HG03135 (cell line): ENCODE results near the gene PPP1R12B.
A peak's percentile ranks its signal among the peaks of the same experiment; 100 is the strongest.

Experiments used
- ATAC-seq: cut with Tn5 transposase; IDR thresholded peaks from one replicate; pipeline ENCODE4 v1.9.1; 2021; ENCODE audit warnings: mild to moderate bottlenecking, moderate library complexity; ENCODE audit not compliant: unreplicated experiment

Gene PPP1R12B, protein sequence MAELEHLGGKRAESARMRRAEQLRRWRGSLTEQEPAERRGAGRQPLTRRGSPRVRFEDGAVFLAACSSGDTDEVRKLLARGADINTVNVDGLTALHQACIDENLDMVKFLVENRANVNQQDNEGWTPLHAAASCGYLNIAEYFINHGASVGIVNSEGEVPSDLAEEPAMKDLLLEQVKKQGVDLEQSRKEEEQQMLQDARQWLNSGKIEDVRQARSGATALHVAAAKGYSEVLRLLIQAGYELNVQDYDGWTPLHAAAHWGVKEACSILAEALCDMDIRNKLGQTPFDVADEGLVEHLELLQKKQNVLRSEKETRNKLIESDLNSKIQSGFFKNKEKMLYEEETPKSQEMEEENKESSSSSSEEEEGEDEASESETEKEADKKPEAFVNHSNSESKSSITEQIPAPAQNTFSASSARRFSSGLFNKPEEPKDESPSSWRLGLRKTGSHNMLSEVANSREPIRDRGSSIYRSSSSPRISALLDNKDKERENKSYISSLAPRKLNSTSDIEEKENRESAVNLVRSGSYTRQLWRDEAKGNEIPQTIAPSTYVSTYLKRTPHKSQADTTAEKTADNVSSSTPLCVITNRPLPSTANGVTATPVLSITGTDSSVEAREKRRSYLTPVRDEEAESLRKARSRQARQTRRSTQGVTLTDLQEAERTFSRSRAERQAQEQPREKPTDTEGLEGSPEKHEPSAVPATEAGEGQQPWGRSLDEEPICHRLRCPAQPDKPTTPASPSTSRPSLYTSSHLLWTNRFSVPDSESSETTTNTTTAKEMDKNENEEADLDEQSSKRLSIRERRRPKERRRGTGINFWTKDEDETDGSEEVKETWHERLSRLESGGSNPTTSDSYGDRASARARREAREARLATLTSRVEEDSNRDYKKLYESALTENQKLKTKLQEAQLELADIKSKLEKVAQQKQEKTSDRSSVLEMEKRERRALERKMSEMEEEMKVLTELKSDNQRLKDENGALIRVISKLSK

DNA sequence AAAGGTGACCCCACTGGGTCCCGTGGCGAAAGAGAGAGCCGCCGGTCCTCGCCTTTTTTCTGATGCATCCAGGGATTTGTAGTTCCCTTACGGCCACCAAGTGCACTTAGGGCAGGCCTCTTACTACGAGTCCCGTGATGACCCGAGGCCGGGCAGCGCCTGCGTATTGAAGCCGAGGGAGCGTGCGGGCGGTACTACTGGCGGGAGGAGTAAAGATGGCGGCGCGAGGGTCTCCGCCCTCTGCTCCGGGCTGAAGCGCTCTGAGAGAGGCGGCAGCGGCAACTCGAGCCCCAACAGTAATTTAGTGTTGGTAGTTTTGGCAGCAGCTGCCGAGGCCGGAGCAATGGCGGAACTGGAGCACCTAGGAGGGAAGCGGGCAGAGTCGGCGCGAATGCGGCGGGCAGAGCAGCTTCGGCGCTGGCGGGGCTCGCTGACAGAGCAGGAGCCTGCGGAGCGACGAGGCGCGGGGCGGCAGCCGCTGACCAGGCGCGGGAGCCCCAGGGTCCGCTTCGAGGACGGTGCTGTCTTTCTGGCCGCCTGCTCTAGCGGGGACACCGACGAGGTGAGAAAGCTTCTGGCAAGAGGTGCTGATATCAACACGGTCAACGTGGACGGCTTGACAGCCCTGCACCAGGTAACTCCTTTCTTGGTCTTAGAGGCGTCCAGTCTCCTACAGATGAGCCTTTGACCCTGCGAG is at the start of gene PPP1R12B:
Gene PPP1R12B, plus strand, starts transcription at position 191 of the 697 bp plus-strand sequence. Its CDS starts 153 bp downstream, at position 344.
- ATAC-seq = peak; percentile 97

DNA sequence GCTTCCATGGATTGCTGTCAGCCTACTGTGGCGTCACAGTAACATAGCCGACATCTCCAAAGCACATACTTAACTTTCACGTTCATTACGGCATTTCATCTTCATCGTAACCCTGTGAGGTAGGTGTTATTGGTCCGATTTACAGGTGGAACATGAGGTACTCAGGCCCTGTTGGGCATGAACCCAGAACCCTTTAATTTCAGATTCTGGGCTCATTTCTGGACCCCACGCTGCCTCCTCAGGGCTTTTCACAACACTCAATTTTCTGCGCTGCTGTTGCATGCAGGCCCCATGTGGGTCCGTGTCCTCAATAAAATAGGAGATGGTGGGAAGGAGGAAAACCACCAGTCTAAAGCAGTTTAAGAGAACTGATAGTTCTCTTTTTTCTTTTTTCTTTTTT is 46.3 kb upstream of the PPP1R12B start:
- ATAC-seq = no peak

DNA sequence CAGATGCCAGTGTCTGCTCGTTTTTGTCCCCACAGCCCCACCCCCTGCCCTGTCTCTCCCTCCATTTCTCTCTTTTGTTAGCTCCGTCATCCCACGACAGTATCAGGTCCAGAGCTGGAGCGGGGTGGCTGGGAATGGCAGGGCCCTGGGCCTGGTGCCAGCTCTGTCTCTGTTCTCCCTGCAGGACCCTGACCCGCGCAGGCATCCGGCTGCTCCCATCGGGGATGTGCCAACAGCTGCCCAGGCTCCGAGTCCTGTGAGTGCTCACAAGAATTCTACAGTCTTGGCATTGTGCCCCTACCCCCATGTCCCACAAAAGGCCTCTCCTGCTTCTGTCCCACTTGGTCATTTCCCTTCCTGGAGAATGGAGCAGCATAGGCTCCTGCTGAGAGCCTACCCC is 44.1 kb upstream of the PPP1R12B start:
- no peak for ATAC-seq

DNA sequence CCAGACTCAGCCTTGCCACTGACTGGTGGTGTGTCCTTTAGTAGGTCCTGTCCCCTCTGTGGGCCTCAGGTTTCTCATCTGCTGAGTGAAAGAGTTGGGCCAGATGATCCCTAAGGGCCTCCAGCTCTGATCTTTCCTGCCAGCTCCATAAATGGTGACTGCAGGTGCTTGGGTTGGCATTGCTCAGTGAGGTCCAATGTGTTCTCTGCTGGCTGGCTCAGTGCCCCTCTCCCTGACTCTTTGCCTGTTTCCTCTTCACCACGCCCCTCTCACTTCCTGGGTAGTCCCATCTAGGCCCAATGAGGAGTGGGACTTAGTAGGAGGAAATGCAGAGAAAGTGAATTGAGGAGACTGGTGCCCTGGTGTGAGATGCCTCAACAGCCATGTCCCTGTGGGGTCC is 43.3 kb upstream of the PPP1R12B start:
- ATAC-seq = no peak

DNA sequence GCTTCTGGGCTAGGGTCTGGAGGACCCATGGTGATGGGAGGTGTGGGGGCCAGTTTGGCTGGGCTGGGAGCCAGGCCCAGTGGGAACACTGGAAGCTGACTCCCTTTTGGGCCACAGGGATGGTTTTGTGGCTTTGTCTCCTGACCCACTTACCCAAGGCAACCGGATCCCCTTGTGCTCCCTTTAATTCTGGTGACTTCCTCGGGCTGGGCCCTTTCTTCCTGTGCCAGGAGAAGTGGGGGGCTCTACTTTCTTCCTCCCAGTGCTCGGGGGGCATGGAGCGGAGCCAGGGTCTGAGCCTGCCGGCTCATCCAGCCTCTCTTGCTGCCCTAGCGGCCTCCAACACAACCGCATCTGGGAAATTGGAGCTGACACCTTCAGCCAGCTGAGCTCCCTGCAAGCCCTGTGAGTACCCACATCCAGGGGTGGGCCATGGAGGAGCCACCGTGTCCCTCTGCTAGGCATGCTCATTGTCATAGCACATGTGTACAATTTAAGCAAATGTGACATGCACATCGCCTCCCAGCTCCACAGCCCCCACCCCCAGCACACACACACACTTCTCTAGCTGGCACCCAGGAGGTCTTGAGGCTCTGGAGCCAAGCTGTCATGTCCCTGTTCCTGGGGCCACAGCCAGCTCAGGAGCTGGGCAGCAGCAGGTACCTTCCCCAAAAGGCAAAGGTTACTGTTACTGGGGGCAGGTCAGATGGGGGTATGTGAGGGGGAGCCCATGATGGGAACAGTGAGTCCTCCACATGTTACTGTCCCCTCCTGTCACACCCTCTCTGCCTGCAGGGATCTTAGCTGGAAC is 41.8 kb upstream of the PPP1R12B start:
- ATAC-seq = no peak

DNA sequence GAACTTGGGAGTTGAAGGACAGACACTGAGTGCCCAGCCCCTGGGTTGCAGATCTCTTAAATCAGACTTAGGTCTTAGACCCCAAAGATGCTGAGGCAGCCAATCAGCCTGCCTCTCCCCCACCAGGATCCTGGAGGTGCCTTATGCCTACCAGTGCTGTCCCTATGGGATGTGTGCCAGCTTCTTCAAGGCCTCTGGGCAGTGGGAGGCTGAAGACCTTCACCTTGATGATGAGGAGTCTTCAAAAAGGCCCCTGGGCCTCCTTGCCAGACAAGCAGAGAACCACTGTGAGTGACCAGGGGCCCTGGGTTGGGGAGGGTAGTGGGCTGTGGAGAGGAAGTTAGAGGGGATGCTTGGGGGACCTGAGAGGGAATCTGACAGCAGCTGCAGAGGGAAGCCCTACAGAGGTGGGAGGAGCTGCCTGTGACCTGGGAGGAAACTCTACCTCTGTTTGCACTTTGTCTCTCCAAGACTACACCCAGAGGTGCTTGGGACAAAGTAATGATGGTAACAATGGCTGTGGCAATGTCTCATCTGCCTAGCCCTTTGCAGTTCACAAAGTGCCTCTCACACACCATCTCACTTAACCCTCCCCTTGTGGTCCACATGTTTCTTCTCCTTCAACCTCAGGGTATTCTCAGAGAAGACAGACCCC is 38.3 kb upstream of the PPP1R12B start:
- no peak for ATAC-seq

DNA sequence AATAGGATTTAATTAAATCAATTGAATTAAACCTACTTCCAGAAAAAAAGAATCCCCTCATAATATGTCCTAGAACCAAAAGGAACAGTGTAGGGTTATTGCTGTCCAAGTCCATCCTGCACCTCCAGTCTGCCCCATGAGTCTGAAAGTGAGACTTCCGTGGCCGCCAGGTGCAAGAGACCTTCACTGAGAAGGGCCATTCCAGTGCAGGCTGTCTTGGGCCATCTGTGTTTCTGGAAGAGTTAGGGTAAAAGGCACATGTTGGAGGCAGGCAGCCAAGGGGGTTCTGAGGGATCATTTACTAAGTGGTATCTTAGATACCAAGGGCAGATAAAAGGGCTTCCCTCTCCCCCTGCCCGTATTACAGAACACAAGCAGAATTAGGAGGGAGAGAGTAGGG is 37.8 kb upstream of the PPP1R12B start:
- no peak for ATAC-seq

DNA sequence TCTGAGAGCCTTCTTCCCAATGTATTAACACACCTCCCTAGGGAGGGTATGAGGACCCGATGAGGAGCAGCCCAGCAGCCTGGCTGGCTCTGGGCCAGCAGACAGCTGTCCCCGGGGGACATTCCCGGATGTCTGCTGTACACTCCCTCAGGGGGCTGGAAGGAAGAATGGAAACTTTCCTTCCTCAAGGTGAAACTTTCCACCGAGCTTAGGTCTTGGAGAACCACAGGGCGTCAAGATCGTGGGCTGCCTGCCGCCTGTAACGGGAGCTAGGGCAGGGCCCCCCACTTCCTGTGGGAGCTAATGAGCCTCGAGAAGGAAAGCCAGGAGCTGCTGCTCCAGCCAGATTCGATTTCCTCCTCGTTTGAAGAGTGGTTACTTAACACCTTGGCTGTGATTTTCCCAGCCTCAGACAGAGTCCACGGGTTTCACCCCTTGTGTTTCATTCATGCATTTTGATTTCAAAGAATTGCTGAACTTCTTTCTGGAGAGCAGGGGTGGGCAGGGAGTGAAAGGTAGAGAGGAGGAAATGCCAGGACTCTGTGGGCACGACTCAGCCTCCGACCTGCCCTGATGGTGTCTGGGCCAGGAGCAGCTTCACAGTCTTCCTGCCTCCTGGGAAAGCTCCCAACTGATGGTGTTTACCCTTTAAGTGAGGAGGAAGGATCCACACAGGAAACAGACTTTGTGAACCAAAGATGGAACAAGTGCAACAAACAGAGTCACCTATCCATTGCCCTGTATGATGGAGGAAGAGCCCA is 36.4 kb upstream of the PPP1R12B start:
- ATAC-seq = no peak

DNA sequence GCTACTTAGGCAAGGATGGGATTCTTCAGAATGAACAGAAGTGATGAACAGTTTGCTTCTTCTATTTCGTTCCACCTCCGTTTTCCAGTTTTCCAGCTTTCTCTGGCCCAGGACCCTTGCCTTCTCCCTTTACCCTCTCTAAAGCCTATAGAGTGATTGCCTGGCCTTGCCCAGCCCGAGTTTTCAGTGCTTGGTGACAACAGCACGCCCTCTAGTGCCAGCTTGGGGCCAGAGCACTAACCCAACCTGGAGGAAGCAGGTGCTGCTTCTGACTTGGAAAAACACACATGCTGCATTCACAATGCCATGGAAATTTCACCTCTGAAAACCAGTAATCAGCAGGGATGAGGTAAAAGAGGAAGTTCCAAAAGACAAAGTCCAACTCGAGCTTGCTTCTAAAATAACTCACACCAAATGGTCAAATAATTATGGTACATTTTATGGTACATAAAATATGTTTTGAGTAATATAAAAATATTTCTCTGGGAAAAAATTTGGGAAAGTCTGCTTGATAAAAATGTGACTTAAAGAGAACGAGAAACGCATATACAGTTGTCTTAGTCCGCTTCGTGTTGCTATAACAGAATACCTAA is 32.8 kb upstream of the PPP1R12B start:
- no peak for ATAC-seq

DNA sequence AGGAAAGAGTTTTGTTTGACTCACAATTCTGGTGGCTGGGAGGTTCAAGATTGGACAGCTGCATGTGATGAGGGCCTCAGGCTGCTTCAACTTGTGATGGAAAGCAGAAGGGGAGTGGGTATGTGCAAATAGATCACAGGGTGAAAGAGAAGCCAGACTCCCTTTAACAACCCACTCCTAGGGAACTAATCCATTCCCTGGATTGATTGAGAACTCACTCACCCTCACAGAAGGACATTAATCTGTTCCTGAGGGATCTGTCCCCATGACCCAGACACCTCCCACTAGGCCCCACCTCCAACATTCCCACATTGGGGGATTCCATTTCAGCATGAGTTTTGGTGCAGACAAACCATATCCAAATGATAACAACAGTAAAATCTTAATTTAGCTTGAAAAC is 32.3 kb upstream of the PPP1R12B start:
- no peak for ATAC-seq

DNA sequence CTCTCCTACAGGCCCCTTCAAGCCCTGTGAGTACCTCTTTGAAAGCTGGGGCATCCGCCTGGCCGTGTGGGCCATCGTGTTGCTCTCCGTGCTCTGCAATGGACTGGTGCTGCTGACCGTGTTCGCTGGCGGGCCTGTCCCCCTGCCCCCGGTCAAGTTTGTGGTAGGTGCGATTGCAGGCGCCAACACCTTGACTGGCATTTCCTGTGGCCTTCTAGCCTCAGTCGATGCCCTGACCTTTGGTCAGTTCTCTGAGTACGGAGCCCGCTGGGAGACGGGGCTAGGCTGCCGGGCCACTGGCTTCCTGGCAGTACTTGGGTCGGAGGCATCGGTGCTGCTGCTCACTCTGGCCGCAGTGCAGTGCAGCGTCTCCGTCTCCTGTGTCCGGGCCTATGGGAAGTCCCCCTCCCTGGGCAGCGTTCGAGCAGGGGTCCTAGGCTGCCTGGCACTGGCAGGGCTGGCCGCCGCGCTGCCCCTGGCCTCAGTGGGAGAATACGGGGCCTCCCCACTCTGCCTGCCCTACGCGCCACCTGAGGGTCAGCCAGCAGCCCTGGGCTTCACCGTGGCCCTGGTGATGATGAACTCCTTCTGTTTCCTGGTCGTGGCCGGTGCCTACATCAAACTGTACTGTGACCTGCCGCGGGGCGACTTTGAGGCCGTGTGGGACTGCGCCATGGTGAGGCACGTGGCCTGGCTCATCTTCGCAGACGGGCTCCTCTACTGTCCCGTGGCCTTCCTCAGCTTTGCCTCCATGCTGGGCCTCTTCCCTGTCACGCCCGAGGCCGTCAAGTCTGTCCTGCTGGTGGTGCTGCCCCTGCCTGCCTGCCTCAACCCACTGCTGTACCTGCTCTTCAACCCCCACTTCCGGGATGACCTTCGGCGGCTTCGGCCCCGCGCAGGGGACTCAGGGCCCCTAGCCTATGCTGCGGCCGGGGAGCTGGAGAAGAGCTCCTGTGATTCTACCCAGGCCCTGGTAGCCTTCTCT is 30.3 kb upstream of the PPP1R12B start:
- no peak for ATAC-seq

DNA sequence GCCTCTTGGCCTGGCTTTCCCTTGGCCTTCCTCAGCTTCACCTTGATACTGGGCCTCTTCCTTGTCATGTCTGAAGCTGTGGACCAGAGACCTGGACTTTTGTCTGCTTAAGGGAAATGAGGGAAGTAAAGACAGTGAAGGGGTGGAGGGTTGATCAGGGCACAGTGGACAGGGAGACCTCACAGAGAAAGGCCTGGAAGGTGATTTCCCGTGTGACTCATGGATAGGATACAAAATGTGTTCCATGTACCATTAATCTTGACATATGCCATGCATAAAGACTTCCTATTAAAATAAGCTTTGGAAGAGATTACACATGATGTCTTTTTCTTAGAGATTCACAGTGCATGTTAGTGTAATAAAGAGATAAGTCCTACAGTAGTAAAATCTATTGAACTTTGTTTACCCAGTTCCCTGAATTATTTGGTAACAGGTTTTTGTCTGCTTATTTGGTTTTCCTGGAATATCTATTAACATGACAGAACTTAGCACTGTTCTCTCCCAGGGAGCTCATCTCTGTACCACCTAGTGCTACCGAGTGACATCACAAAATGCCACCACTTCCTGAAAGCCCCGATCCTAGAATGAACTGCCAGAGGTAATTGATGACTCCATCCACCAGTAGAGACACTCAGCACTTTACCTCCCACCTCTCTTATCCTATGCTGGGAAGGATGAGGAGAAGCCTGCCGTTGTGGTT is 29.0 kb upstream of the PPP1R12B start:
- no peak for ATAC-seq

DNA sequence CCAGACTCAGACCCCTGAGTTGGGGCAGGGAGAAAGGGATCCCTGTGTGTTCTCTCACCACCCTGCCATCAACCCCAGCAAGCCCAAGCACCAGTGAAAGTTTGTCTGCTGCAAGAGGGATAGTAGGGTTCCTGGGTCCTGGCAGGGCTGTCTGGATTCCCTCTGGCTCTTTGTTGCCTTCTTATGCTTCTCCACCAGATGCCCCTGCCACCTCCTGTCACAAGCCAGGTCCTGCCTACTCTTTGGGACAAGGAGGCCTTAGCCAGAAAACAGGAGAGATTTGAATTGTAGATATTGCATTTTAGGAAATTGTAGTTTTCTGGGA is 28.5 kb upstream of the PPP1R12B start:
- no peak for ATAC-seq

DNA sequence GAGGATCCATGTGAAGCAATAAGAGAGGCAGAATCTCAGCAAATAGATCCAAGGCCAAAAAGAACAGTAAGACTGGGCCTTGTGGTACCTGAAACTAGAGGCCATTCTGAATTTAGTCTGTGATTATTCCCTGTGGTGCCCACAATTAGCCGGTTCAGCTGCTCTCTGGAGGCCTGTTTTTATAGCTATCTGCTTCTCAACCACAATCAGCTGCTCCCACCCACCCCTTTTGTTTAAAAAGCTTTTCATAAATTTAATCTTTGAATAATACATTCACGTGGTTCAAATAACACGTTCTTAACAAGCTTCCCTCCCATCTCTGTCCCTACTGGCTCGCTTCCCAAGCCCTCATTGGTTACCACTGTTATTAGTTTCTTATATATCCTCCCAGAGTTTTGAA is 24.8 kb upstream of the PPP1R12B start:
- no peak for ATAC-seq

DNA sequence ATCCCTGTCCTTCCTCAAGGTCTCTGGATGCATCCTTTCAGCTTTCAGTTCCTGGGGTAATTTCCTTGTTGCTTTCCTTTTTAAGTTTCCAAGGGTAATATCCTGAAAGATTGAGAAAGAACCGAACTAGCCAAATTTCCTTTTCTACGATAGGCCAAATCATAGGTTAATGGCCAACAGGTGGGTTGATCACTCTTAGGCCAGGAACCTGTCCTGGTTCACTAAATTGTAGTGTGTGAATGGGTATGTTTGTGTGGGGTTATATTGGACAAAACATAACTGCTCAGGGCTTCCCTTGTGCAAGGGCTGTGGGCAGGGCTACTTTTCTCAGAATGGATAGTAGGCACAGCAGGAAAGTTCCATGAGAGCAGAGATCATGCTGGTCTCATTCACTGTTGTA is 23.9 kb upstream of the PPP1R12B start:
- no peak for ATAC-seq

DNA sequence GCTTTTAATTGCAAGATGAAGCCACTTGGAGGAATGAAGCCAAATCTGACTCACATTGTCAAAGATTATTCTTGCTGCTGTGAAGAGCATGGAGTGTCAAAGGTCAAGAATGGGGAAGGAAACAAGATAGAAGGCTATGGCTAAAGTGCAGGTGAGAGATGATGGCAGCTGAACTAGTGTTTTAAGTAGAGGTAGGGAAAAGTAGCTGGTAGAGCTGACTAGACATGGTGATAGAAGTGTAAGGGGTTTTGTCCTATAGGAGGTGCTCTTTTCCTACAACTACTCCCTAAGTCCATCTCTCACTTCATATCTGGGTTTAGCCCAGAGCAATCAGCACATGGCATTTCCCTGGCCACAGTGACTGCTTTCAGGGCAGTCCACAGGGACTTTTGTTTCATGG is 18.6 kb upstream of the PPP1R12B start:
- no peak for ATAC-seq

DNA sequence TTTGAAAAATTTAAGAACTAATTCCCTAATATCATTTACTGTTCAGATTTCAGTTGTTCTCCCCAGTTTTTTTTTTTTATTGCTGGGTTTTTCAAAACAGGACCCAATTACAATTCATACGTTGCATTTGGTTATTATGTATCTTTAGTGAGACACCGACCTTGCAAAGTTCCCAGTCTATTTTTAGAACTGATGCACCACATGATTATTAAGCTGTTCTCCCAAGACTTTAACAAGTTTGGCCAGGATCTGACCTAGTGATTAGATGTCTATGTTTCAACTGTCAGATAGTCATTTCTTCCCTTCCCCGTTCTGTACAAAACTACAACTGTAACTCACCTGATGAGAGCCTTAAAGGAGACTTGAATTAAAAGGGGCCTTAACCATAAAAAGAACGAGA is 14.6 kb upstream of the PPP1R12B start:
- ATAC-seq = no peak
